ENCODE measurements around the gene LRP5.
"Not testable (repeated sequence)": the region's sequence is repeated elsewhere in the genome, so short reads cannot be mapped to it uniquely, and the experiment has no call there.

Gene LRP5

GRCh38 chr11:68342459-68343158, 30.2 kb downstream of the LRP5 start:
- peak overlapping the region in 1 of 2 donors; percentile 40 for H3K4me3 ChIP-seq (ENCODE audit: low read length in 2 of 2)
- peaks cover 66% of the 10 kb centered on the region for H3K4me1 ChIP-seq (ENCODE audit: control insufficient read depth, insufficient read depth, low read length)
- H3K9me3 ChIP-seq (ENCODE audit: control insufficient read depth in 2 of 2, low read length in 2 of 2) = no peaks in the 10 kb centered on the region
- H3K9ac ChIP-seq (ENCODE audit: low read length in 2 of 2) = peak overlapping the region; percentile 42 to 56
- H3K36me3 ChIP-seq (ENCODE audit: control insufficient read depth in 2 of 2, insufficient read depth in 2 of 2, low read length in 2 of 2) = no peaks in the 10 kb centered on the region
- H3K27me3 ChIP-seq (ENCODE audit: control insufficient read depth in 1 of 2, insufficient read depth in 2 of 2, low read length in 2 of 2) = no peaks in the 10 kb centered on the region
- H3K27ac ChIP-seq (ENCODE audit: low read length) = peak overlapping the region; percentile 85

DNA sequence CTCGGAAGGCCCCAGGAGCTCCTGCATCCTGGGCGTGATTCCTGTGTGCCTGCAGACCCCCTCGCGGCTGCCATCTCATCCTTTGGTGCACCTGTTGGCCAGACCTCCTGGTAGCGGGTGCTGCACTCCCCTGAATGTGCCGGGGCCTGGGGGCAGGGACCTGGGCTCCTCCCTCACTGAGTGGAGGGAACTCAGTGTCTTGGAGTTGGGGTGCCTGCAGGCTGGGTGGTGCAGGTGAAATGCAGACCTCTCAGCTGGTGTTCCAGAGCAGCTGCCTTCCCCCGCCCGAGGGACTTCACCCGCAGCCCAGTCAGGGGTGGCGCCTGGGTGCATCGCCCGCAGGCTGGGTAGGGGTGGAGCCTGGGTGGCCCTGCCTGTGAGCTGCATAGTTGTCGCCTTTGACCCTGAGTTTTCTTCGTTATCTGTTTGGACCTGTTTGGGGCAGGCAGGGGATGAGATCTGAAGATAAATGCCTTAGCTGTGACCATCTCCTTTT, 31.4 kb downstream of the LRP5 start:
- H3K4me1 ChIP-seq (ENCODE audit: control insufficient read depth, insufficient read depth, low read length) = peaks cover 61% of the 10 kb centered on the region
- peak overlapping the region; percentile 85 for H3K27ac ChIP-seq (ENCODE audit: low read length)
- H3K36me3 ChIP-seq (ENCODE audit: control insufficient read depth in 2 of 2, insufficient read depth in 2 of 2, low read length in 2 of 2) = no peaks in the 10 kb centered on the region

GRCh38 chr11:68344821-68345220, 32.4 kb downstream of the LRP5 start:
- not testable (repeated sequence) for H3K36me3 ChIP-seq (ENCODE audit: control insufficient read depth in 2 of 2, insufficient read depth in 2 of 2, low read length in 2 of 2); H3K9me3 ChIP-seq (ENCODE audit: control insufficient read depth in 2 of 2, low read length in 2 of 2); H3K27me3 ChIP-seq (ENCODE audit: control insufficient read depth in 1 of 2, insufficient read depth in 2 of 2, low read length in 2 of 2); H3K4me3 ChIP-seq (ENCODE audit: low read length in 2 of 2); H3K9ac ChIP-seq (ENCODE audit: low read length in 2 of 2); H3K27ac ChIP-seq (ENCODE audit: low read length)
- H3K4me1 ChIP-seq (ENCODE audit: control insufficient read depth, insufficient read depth, low read length) = peaks cover 67% of the 10 kb centered on the region

More for the DNA sequence above, 31.4 kb downstream of the LRP5 start:
- Histone ChIP-seq H3K27me3 (ENCODE audit: control insufficient read depth in 1 of 2, insufficient read depth in 2 of 2, low read length in 2 of 2) (no peaks in the 10 kb centered on the region), H3K9me3 (ENCODE audit: control insufficient read depth in 2 of 2, low read length in 2 of 2) (no peaks in the 10 kb centered on the region), H3K4me3 (ENCODE audit: low read length in 2 of 2) (no peak overlapping the region), H3K9ac (ENCODE audit: low read length in 2 of 2) (no peak overlapping the region)

DNA sequence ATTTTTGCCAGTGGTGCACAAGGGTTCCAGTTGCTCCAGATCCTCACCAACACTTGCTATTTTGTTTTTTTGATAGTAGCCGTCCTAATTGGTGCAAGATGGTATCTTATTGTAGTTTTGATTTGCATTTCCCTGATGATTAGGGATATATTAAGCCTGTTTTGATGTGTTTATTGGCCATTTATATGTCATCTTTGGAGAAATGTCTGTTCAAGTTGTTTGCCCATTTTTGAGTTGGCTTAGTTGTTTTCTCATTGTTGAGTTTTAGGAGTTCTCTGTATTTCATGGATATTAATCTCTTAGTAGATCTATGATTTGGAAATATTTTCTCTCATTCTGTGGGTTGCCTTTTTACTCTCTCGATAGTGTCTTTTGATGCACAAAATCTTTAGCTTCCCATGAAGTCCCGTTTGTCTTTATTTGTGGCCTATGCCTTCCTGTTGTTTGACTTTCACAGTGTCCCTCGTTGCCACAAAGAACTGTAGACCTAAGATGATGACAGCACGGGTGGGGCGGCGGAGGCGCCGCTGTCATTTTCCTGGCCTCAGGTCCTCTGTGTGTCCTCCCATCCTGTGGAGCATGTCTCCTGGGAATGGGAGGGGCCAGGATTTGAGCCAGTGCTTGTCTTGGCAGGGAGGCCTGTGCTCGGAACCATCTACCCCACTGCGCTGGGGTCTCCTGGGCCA, 33.5 kb downstream of the LRP5 start:
- H3K36me3 ChIP-seq (ENCODE audit: control insufficient read depth in 2 of 2, insufficient read depth in 2 of 2, low read length in 2 of 2) = peaks cover 0 to 2% of the 10 kb centered on the region in 2 donors
- no peaks in the 10 kb centered on the region for H3K27me3 ChIP-seq (ENCODE audit: control insufficient read depth in 1 of 2, insufficient read depth in 2 of 2, low read length in 2 of 2)
- peaks cover 71% of the 10 kb centered on the region for H3K4me1 ChIP-seq (ENCODE audit: control insufficient read depth, insufficient read depth, low read length)
- H3K9ac ChIP-seq (ENCODE audit: low read length in 2 of 2) = no peak overlapping the region
- H3K9me3 ChIP-seq (ENCODE audit: control insufficient read depth in 2 of 2, low read length in 2 of 2) = no peaks in the 10 kb centered on the region
- peak overlapping the region; percentile 31 for H3K27ac ChIP-seq (ENCODE audit: low read length)
- peak overlapping the region in 1 of 2 donors; percentile 49 for H3K4me3 ChIP-seq (ENCODE audit: low read length in 2 of 2)

DNA sequence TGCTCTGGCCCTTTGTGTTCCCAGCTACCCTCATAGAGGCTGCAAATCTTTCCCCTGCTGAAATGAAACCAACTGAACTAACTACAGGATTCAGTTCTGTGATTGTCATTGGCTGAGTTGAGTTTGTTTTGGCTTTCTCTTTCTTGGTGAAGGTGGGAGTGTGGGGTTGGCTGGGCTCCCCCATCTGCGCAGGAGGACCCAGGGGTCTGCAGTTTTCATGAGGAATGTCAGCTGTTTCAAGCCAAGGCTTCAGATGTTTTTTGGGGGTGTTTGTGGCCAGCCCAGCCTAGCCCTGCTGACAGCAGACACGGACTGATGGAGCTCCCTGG, 34.0 kb downstream of the LRP5 start:
- Histone ChIP-seq H3K9me3 (ENCODE audit: control insufficient read depth in 2 of 2, low read length in 2 of 2) (no peaks in the 10 kb centered on the region), H3K9ac (ENCODE audit: low read length in 2 of 2) (peak overlapping the region; percentile 12 to 13), H3K4me3 (ENCODE audit: low read length in 2 of 2) (peak overlapping the region in 1 of 2 donors; percentile 49), H3K27ac (ENCODE audit: low read length) (peak overlapping the region; percentile 31), H3K4me1 (ENCODE audit: control insufficient read depth, insufficient read depth, low read length) (peaks cover 71% of the 10 kb centered on the region), H3K36me3 (ENCODE audit: control insufficient read depth in 2 of 2, insufficient read depth in 2 of 2, low read length in 2 of 2) (peaks cover 0 to 2% of the 10 kb centered on the region in 2 donors), H3K27me3 (ENCODE audit: control insufficient read depth in 1 of 2, insufficient read depth in 2 of 2, low read length in 2 of 2) (no peaks in the 10 kb centered on the region)

GRCh38 chr11:68347345-68347744, 35.0 kb downstream of the LRP5 start:
- Histone ChIP-seq H3K9me3 (ENCODE audit: control insufficient read depth in 2 of 2, low read length in 2 of 2) (no peaks in the 10 kb centered on the region), H3K36me3 (ENCODE audit: control insufficient read depth in 2 of 2, insufficient read depth in 2 of 2, low read length in 2 of 2) (peaks cover 0 to 2% of the 10 kb centered on the region in 2 donors), H3K27ac (ENCODE audit: low read length) (no peak overlapping the region), H3K27me3 (ENCODE audit: control insufficient read depth in 1 of 2, insufficient read depth in 2 of 2, low read length in 2 of 2) (no peaks in the 10 kb centered on the region), H3K9ac (ENCODE audit: low read length in 2 of 2) (peak overlapping the region in 1 of 2 donors; percentile 4), H3K4me1 (ENCODE audit: control insufficient read depth, insufficient read depth, low read length) (peaks cover 71% of the 10 kb centered on the region), H3K4me3 (ENCODE audit: low read length in 2 of 2) (no peak overlapping the region)

- H3K4me3 ChIP-seq (ENCODE audit: low read length in 2 of 2) = no peak overlapping the region
- no peaks in the 10 kb centered on the region for H3K27me3 ChIP-seq (ENCODE audit: control insufficient read depth in 1 of 2, insufficient read depth in 2 of 2, low read length in 2 of 2)
- H3K4me1 ChIP-seq (ENCODE audit: control insufficient read depth, insufficient read depth, low read length) = peaks cover 71% of the 10 kb centered on the region
- H3K9me3 ChIP-seq (ENCODE audit: control insufficient read depth in 2 of 2, low read length in 2 of 2) = no peaks in the 10 kb centered on the region
- H3K36me3 ChIP-seq (ENCODE audit: control insufficient read depth in 2 of 2, insufficient read depth in 2 of 2, low read length in 2 of 2) = peaks cover 0 to 2% of the 10 kb centered on the region in 2 donors
- H3K27ac ChIP-seq (ENCODE audit: low read length) = no peak overlapping the region
- no peak overlapping the region for H3K9ac ChIP-seq (ENCODE audit: low read length in 2 of 2)
Measured at GRCh38 chr11:68347841-68348240, 35.5 kb downstream of the LRP5 start.

- Histone ChIP-seq H3K4me1 (ENCODE audit: control insufficient read depth, insufficient read depth, low read length) (peaks cover 76% of the 10 kb centered on the region), H3K27me3 (ENCODE audit: control insufficient read depth in 1 of 2, insufficient read depth in 2 of 2, low read length in 2 of 2) (no peaks in the 10 kb centered on the region), H3K27ac (ENCODE audit: low read length) (no peak overlapping the region), H3K9me3 (ENCODE audit: control insufficient read depth in 2 of 2, low read length in 2 of 2) (no peaks in the 10 kb centered on the region), H3K4me3 (ENCODE audit: low read length in 2 of 2) (no peak overlapping the region), H3K9ac (ENCODE audit: low read length in 2 of 2) (no peak overlapping the region), H3K36me3 (ENCODE audit: control insufficient read depth in 2 of 2, insufficient read depth in 2 of 2, low read length in 2 of 2) (peaks cover 0 to 2% of the 10 kb centered on the region in 2 donors)
Measured at GRCh38 chr11:68349461-68350249, 37.3 kb downstream of the LRP5 start.

- H3K27ac ChIP-seq (ENCODE audit: low read length) = peak overlapping the region; percentile 93
- H3K4me1 ChIP-seq (ENCODE audit: control insufficient read depth, insufficient read depth, low read length) = peaks cover 87% of the 10 kb centered on the region
- H3K36me3 ChIP-seq (ENCODE audit: control insufficient read depth in 2 of 2, insufficient read depth in 2 of 2, low read length in 2 of 2) = peaks cover 0 to 2% of the 10 kb centered on the region in 2 donors
- H3K4me3 ChIP-seq (ENCODE audit: low read length in 2 of 2) = no peak overlapping the region
- no peaks in the 10 kb centered on the region for H3K27me3 ChIP-seq (ENCODE audit: control insufficient read depth in 1 of 2, insufficient read depth in 2 of 2, low read length in 2 of 2)
- H3K9me3 ChIP-seq (ENCODE audit: control insufficient read depth in 2 of 2, low read length in 2 of 2) = no peaks in the 10 kb centered on the region
- H3K9ac ChIP-seq (ENCODE audit: low read length in 2 of 2) = no peak overlapping the region
Measured at GRCh38 chr11:68350759-68351449, 38.5 kb downstream of the LRP5 start.
